Adrenal gland (tissue), 12 donors: ENCODE measurements around the gene HECTD3. TPM values are rescaled to one million over a fixed set of nuclear protein-coding genes. Genes with fewer than 3 reads are reported as not detected.

ENCODE experiments used
- DNase-seq, 7 donors: peaks; one replicate each; pipeline ENCODE4 v3.0.0-alpha.2; 2019 to 2020
- H3K27ac ChIP-seq, 5 donors: fragments of 200-600 bp; sonication (generic) in 4 of 5; 1 replicate in 3 of 5; 2 replicates in 2 of 5; pipeline versions ENCODE4 v1.5.1 to v1.8.0; 2016 to 2020; ENCODE audit warnings: mild to moderate bottlenecking in 1 of 5
- H3K27me3 ChIP-seq: fragments of 200-600 bp; 2 replicates; pipeline ENCODE4 v1.8.0; 2021
- H3K36me3 ChIP-seq, 2 donors: fragments of 200-600 bp; replicated peaks in 1 of 2; 1 replicate in 1 of 2; 2 replicates in 1 of 2; pipeline versions ENCODE4 v1.5.1 to v1.8.0; 2018 to 2022
- H3K4me1 ChIP-seq, 2 donors: fragments of 200-600 bp; replicated peaks in 1 of 2; 1 replicate in 1 of 2; 2 replicates in 1 of 2; pipeline versions ENCODE4 v1.5.1 to v1.8.0; 2018 to 2021
- H3K4me3 ChIP-seq, 4 donors: fragments of 200-600 bp; sonication (generic) in 3 of 4; one replicate each; pipeline ENCODE4 v1.5.1; 2016 to 2018
- H3K9me3 ChIP-seq, 3 donors: fragments of 200-600 bp; sonication (generic) in 1 of 3; replicated peaks in 1 of 3; 1 replicate in 2 of 3; 2 replicates in 1 of 3; pipeline versions ENCODE4 v1.5.1 to v1.8.0; 2016 to 2021
- POLR2A ChIP-seq, 2 donors: fragments of 450-650 bp; IDR thresholded peaks; one replicate each; pipeline ENCODE4 v1.6.1; 2017; ENCODE audit warnings: antibody characterized with exemption in 2 of 2, mild to moderate bottlenecking in 2 of 2, moderate library complexity in 1 of 2
- WGBS, 4 donors: extraction: QIAGEN DNeasy Blood & Tissue Kit in 2 of 4; methylation state at CpG; one replicate each; pipeline versions ENCODE4 v1.1.5 to v1.1.7; 2013 to 2017; 5-methylcytosine and 5-hydroxymethylcytosine counted together
- intact Hi-C, 2 donors: fragments of 100-400 bp; cut with DNase I; formaldehyde crosslinking; loops; one replicate each; pipeline versions ENCODE4 v1.14.1 to v1.15.0; 2022 to 2023
- polyA plus RNA-seq, 3 donors: library from polyadenylated mRNA; stranded (reverse); fragments of 200-250 nt in 2 of 3; fragments of 350-450 nt in 1 of 3; fragmentation: Illumina TruSeq in 1 of 3; extraction: RNeasy Lipid Tissue Mini Kit (QIAGEN cat#74804) in 1 of 3; gene quantifications; one replicate each; pipeline ENCODE4 v1.2.3, GENCODE V29; 2013 to 2014
- total RNA-seq, 9 donors: library from RNA; depleted of rRNA in 4 of 9; stranded (reverse); fragments of >200 nt in 4 of 9; fragments of 120-200 nt in 1 of 9; fragmentation: NEBNext Ultra II Directional in 1 of 9; extraction: Animal tissue kit (Norgen Biotek cat#: 25700) in 1 of 9; gene quantifications; one replicate each; pipeline versions ENCODE4 v1.1.0 to v1.2.4, GENCODE V29; 2013 to 2023
- TF ChIP-seq, protein P1 (sequence below), 6 experiments: fragments of 450-650 bp in 4 of 6; fragments of 200-600 bp in 2 of 6; sonication (generic) in 1 of 6; IDR thresholded peaks; 1 replicate in 5 of 6; 2 replicates in 1 of 6; pipeline versions ENCODE4 v1.5.1 to v1.8.0; 2016 to 2021; ENCODE audit warnings: antibody characterized with exemption in 6 of 6, mild to moderate bottlenecking in 2 of 6, moderate library complexity in 1 of 6
- donor health status: healthy with polysubstance abuse.
- donor health status: Bipolar disorder and iron deficiency.
- donor health status: DM: yes; HTN: yes; CAD: no.
- donor health status: DM: no; HTN: no; CAD: no.
- donor health status: DM: no; HTN: no; CAD: no.
- donor health status: DM: yes; HTN: yes; CAD: no.

Gene HECTD3
- total and polyA plus RNA-seq, 12 donors, result 17.2 to 73.7 (median 50.8) TPM

GRCh38 chr1:45051005-45051772 is 40.1 kb upstream of the HECTD3 start:
- no peak for DNase-seq
- intact Hi-C loops, result no loop called here
- Histone ChIP-seq H3K27me3 (no peaks in the 10 kb centered on the region), H3K4me1 (peaks cover 9 to 19% of the 10 kb centered on the region in 2 donors), H3K9me3 (no peaks in the 10 kb centered on the region), H3K36me3 (peaks cover 0 to 4% of the 10 kb centered on the region in 2 donors), H3K27ac (peak overlapping the region in 1 of 5 donors; percentile 37), H3K4me3 (no peak overlapping the region)
- WGBS, 4 donors, result 43 to 51% (median 47%) methylated on average over 2 of the region's 2 CpGs
- TF ChIP-seq POLR2A (IDR thresholded peaks at IDR 0.05), result no peak
- TF ChIP-seq, protein P1, sequence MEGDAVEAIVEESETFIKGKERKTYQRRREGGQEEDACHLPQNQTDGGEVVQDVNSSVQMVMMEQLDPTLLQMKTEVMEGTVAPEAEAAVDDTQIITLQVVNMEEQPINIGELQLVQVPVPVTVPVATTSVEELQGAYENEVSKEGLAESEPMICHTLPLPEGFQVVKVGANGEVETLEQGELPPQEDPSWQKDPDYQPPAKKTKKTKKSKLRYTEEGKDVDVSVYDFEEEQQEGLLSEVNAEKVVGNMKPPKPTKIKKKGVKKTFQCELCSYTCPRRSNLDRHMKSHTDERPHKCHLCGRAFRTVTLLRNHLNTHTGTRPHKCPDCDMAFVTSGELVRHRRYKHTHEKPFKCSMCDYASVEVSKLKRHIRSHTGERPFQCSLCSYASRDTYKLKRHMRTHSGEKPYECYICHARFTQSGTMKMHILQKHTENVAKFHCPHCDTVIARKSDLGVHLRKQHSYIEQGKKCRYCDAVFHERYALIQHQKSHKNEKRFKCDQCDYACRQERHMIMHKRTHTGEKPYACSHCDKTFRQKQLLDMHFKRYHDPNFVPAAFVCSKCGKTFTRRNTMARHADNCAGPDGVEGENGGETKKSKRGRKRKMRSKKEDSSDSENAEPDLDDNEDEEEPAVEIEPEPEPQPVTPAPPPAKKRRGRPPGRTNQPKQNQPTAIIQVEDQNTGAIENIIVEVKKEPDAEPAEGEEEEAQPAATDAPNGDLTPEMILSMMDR (IDR thresholded peaks at IDR 0.05), result no peak

DNA sequence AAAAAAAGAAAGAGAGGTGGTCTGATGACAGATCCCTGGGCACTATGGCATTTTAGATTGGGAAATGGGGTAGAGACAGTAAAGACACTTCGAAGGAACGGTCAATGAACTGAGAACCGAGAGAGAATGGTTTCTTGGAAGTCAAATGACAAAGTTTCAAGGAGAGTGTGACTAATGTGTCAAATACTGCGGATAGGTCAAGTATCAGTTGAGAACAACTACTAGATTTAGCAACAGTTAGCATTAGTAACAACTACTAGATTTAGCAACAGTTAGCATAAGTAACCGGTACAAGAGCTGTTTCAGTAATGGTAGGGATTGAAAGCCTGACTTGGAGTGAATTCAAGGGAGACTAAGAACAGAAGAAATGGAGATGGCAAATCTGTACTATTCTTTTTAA is 35.9 kb upstream of the HECTD3 start:
- Histone ChIP-seq H3K36me3 (peaks cover 0 to 8% of the 10 kb centered on the region in 2 donors), H3K9me3 (no peaks in the 10 kb centered on the region), H3K4me1 (peaks cover 9 to 19% of the 10 kb centered on the region in 2 donors), H3K27ac (peak overlapping the region in 1 of 5 donors; percentile 40), H3K27me3 (no peaks in the 10 kb centered on the region), H3K4me3 (no peak overlapping the region)
- intact Hi-C loops, result no loop called here
- TF ChIP-seq, protein P1 (IDR thresholded peaks at IDR 0.05), result no peak
- TF ChIP-seq POLR2A (IDR thresholded peaks at IDR 0.05), result no peak
- WGBS, 4 donors, result 47 to 56% (median 48%) methylated on average over 5 of the region's 5 CpGs
- DNase-seq, result no peak

DNA sequence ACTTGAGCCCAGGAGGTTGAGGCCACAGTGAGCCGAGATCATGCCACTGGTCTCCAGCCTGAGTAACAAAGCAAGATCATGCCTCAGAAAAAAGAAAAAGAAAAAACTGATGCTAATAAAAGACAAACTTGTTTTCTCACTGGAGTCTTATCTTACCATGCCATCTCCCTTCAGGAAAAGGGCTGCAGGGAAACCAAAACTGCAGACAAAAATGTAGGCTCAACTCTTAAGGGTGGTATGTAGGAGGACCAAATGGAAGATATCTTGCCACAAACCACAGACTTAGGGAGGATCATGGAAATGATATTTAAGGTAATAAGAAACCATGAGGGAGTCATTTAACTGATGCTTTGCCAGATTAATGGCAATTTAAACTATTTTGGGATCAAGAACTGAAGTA is 33.8 kb upstream of the HECTD3 start:
- peaks cover 0 to 8% of the 10 kb centered on the region in 2 donors for H3K36me3 ChIP-seq
- no peak for TF ChIP-seq POLR2A (IDR thresholded peaks at IDR 0.05)
- TF ChIP-seq, protein P1 (IDR thresholded peaks at IDR 0.05), result no peak
- H3K27ac ChIP-seq, result no peak overlapping the region
- H3K4me1 ChIP-seq, result peaks cover 0 to 8% of the 10 kb centered on the region in 2 donors
- no peaks in the 10 kb centered on the region for H3K27me3 ChIP-seq
- H3K4me3 ChIP-seq, result no peak overlapping the region
- DNase-seq, result no peak
- 78 to 93% (median 89%) methylated on average over 1 of the region's 1 CpG for WGBS, 4 donors
- intact Hi-C loops, result no loop called here
- no peaks in the 10 kb centered on the region for H3K9me3 ChIP-seq

DNA sequence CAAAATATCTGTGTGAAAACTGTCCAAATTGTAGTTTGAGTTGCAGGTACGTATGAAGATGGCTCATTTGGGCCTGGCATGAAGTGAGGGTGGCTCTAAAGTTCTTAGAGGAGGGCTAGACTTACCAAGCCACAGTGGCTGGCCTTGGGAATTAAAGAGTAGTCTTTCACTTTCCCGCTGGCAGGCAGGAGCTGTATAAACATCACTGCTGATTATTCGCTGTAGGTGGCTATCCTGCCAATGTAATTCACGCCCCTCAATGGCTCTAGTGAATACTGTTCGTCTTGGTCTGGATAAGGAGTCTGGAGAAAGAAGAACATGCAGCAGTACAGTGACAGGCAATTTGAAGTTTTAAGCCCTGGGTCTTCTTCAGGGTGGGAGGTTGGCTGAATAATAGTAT is 32.0 kb upstream of the HECTD3 start:
- no peak overlapping the region for H3K27ac ChIP-seq
- H3K4me1 ChIP-seq, result peaks cover 14 to 21% of the 10 kb centered on the region in 2 donors
- H3K36me3 ChIP-seq, result peaks cover 0 to 4% of the 10 kb centered on the region in 2 donors
- H3K4me3 ChIP-seq, result no peak overlapping the region
- TF ChIP-seq, protein P1 (IDR thresholded peaks at IDR 0.05), result no peak
- no peak for TF ChIP-seq POLR2A (IDR thresholded peaks at IDR 0.05)
- H3K9me3 ChIP-seq, result no peaks in the 10 kb centered on the region
- WGBS, 4 donors, result 76 to 90% (median 80%) methylated on average over 5 of the region's 5 CpGs
- intact Hi-C loops, result no loop called here
- DNase-seq, result no peak
- H3K27me3 ChIP-seq, result no peaks in the 10 kb centered on the region
